Neural progenitor cell (in vitro differentiated cells): Measurements from ENCODE around the gene LMO4. TPM values are rescaled to one million over a fixed set of nuclear protein-coding genes. Genes with fewer than 3 reads are reported as not detected.

Source experiments
- DNase-seq: peaks from one replicate; pipeline ENCODE4 v3.0.0-alpha.2; 2016; ENCODE audit warnings: low spot score
- H2AFZ ChIP-seq: fragments of 200-600 bp; sonication (generic); replicated peaks from 2 replicates; pipeline ENCODE4 v1.6.1; 2016; ENCODE audit warnings: antibody characterized with exemption
- H3F3A ChIP-seq: fragments of 200-600 bp; sonication (generic); 2 replicates; pipeline ENCODE4 v1.6.1; 2016; ENCODE audit warnings: antibody characterized with exemption, low read depth
- H3K27ac ChIP-seq: fragments of 200-600 bp; sonication (generic); 2 replicates; pipeline ENCODE4 v1.5.1; 2016; ENCODE audit warnings: mild to moderate bottlenecking
- H3K27me3 ChIP-seq: fragments of 200-600 bp; sonication (generic); 2 replicates; pipeline ENCODE4 v1.6.1; 2016; ENCODE audit warnings: mild to moderate bottlenecking, moderate library complexity
- H3K36me3 ChIP-seq: fragments of 200-600 bp; sonication (generic); 2 replicates; pipeline ENCODE4 v1.5.1; 2016
- H3K4me1 ChIP-seq: fragments of 200-600 bp; sonication (generic); 2 replicates; pipeline ENCODE4 v1.6.1; 2016; ENCODE audit warnings: mixed run types
- H3K4me2 ChIP-seq: fragments of 200-600 bp; sonication (generic); 2 replicates; pipeline ENCODE4 v1.6.1; 2016
- H3K4me3 ChIP-seq: fragments of 200-600 bp; sonication (generic); 2 replicates; pipeline ENCODE4 v1.5.1; 2016
- H3K79me2 ChIP-seq: fragments of 200-600 bp; sonication (generic); 2 replicates; pipeline ENCODE4 v1.6.1; 2016; ENCODE audit warnings: low read depth
- H3K9ac ChIP-seq: fragments of 200-600 bp; sonication (generic); 2 replicates; pipeline ENCODE4 v1.6.1; 2016
- H3K9me3 ChIP-seq: fragments of 200-600 bp; sonication (generic); 2 replicates; pipeline ENCODE4 v1.5.1; 2016; ENCODE audit warnings: low read depth
- H4K20me1 ChIP-seq: fragments of 200-600 bp; sonication (generic); 2 replicates; pipeline ENCODE4 v1.6.1; 2016; ENCODE audit warnings: low read depth
- H3K27ac Mint-ChIP-seq: 3 replicates; pipeline ENCODE4 v1.8.0; 2021; ENCODE audit warnings: mixed read lengths
- H3K27me3 Mint-ChIP-seq: 2 replicates; pipeline ENCODE4 v1.8.0; 2022; ENCODE audit warnings: low read depth, mild to moderate bottlenecking, inconsistent platforms, moderate library complexity, mixed read lengths; ENCODE audit not compliant: insufficient read depth
- H3K36me3 Mint-ChIP-seq: 3 replicates; pipeline ENCODE4 v1.8.0; 2021; ENCODE audit warnings: mixed read lengths
- H3K4me1 Mint-ChIP-seq: 3 replicates; pipeline ENCODE4 v1.8.0; 2021; ENCODE audit warnings: mixed read lengths
- H3K4me3 Mint-ChIP-seq: 3 replicates; pipeline ENCODE4 v1.8.0; 2021; ENCODE audit warnings: mild to moderate bottlenecking, moderate library complexity, mixed read lengths
- H3K9me3 Mint-ChIP-seq: 3 replicates; pipeline ENCODE4 v1.8.0; 2020; ENCODE audit warnings: mixed read lengths
- CTCF ChIP-seq: fragments of 200-600 bp; sonication (generic); IDR thresholded peaks from 2 replicates; pipeline ENCODE4 v1.5.1; 2017; ENCODE audit warnings: antibody characterized with exemption, mild to moderate bottlenecking
- EZH2 ChIP-seq: fragments of 200-600 bp; sonication (generic); IDR thresholded peaks from 2 replicates; pipeline ENCODE4 v1.6.1; 2017; ENCODE audit warnings: antibody characterized with exemption, mild to moderate bottlenecking, moderate library complexity
- EZH2phosphoT487 ChIP-seq: fragments of 200-600 bp; sonication (generic); IDR thresholded peaks from 2 replicates; pipeline ENCODE4 v1.6.1; 2017; ENCODE audit warnings: antibody characterized with exemption
- total RNA-seq: library from RNA; depleted of rRNA; stranded (reverse); fragments of >200 nt; gene quantifications from 2 replicates; pipeline ENCODE4 v1.2.3, GENCODE V29; 2015; ENCODE audit warnings: low replicate concordance

The LMO4 gene
- total RNA-seq, result 94.8 and 112 TPM in 2 replicates

GRCh38 chr1:87328272-87329050, at the start of gene LMO4:
Gene LMO4 (plus strand): TSS chr1:87328880. CDS start chr1:87332016, 3,136 bp downstream.
- Mint-ChIP-seq H3K36me3 (peaks cover 7% of the 10 kb centered on the region), H3K4me1 (peaks cover 17% of the 10 kb centered on the region), H3K9me3 (no peaks in the 10 kb centered on the region), H3K27ac (peak within 1 kb of the TSS; percentile 99), H3K27me3 (peaks cover 4% of the 10 kb centered on the region), H3K4me3 (peak within 1 kb of the TSS; percentile 98)
- Histone ChIP-seq H3K36me3 (peaks cover 4% of the 10 kb centered on the region), H3K9ac (peak within 1 kb of the TSS; percentile 58), H3K4me2 (peak within 1 kb of the TSS; percentile 98), H4K20me1 (peaks cover 19% of the 10 kb centered on the region), H3F3A (peaks cover 50% of the 10 kb centered on the region), H3K79me2 (peaks cover 41% of the 10 kb centered on the region), H3K4me1 (peaks cover 22% of the 10 kb centered on the region), H3K4me3 (peak within 1 kb of the TSS; percentile 78), H3K27me3 (no peaks in the 10 kb centered on the region), H3K27ac (peak within 1 kb of the TSS; percentile 90), H2AFZ (peak within 1 kb of the TSS; percentile 27), H3K9me3 (no peaks in the 10 kb centered on the region)
- TF ChIP-seq CTCF (no peak), EZH2 (no peak), EZH2phosphoT487 (no peak)
- peak; percentile 98 for DNase-seq

GRCh38 chr1:87279536-87279875, 49.2 kb upstream of the LMO4 start:
- Histone ChIP-seq H3K27ac (no peak overlapping the region), H3K4me1 (peaks cover 3% of the 10 kb centered on the region), H2AFZ (no peak overlapping the region), H3K9ac (no peak overlapping the region), H4K20me1 (no peaks in the 10 kb centered on the region), H3K4me3 (no peak overlapping the region), H3K27me3 (no peaks in the 10 kb centered on the region), H3K36me3 (no peaks in the 10 kb centered on the region), H3F3A (no peaks in the 10 kb centered on the region), H3K79me2 (no peaks in the 10 kb centered on the region), H3K4me2 (no peak overlapping the region), H3K9me3 (no peaks in the 10 kb centered on the region)
- Mint-ChIP-seq H3K27me3 (peaks cover 3% of the 10 kb centered on the region), H3K36me3 (no peaks in the 10 kb centered on the region), H3K9me3 (no peaks in the 10 kb centered on the region), H3K27ac (no peak overlapping the region), H3K4me3 (no peak overlapping the region), H3K4me1 (peaks cover 8% of the 10 kb centered on the region)
- TF ChIP-seq EZH2, result no peak
- TF ChIP-seq CTCF, result no peak
- no peak for TF ChIP-seq EZH2phosphoT487
- DNase-seq, result no peak

- Histone ChIP-seq H3K9me3 (no peaks in the 10 kb centered on the region), H3K4me3 (no peak overlapping the region), H3K36me3 (no peaks in the 10 kb centered on the region), H3K4me2 (no peak overlapping the region), H3K79me2 (no peaks in the 10 kb centered on the region), H2AFZ (no peak overlapping the region), H4K20me1 (no peaks in the 10 kb centered on the region), H3K9ac (no peak overlapping the region), H3K27me3 (no peaks in the 10 kb centered on the region), H3F3A (no peaks in the 10 kb centered on the region), H3K27ac (no peak overlapping the region), H3K4me1 (peaks cover 3% of the 10 kb centered on the region)
- no peak for DNase-seq
- H3K27ac Mint-ChIP-seq, result no peak overlapping the region
- peak; percentile 43 for TF ChIP-seq CTCF
- no peak for TF ChIP-seq EZH2
- TF ChIP-seq EZH2phosphoT487, result no peak
- peaks cover 3% of the 10 kb centered on the region for H3K4me1 Mint-ChIP-seq
- peaks cover 1% of the 10 kb centered on the region for H3K27me3 Mint-ChIP-seq
- H3K9me3 Mint-ChIP-seq, result no peaks in the 10 kb centered on the region
- no peaks in the 10 kb centered on the region for H3K36me3 Mint-ChIP-seq
- no peak overlapping the region for H3K4me3 Mint-ChIP-seq
These were observed 48.6 kb upstream of the LMO4 start for GRCh38 chr1:87279966-87280535.
